Liver (tissue), 9 donors: ENCODE results near the gene SAPCD2. TPM values are rescaled to one million over a fixed set of nuclear protein-coding genes. Genes with fewer than 3 reads are reported as not detected.

ENCODE experiments used
- DNase-seq: peaks from one replicate; pipeline ENCODE4 v3.0.0-alpha.2; 2017; ENCODE audit warnings: low spot score
- H3K27ac ChIP-seq, 2 donors: one replicate each; pipeline ENCODE4 v1.7.0; 2013; ENCODE audit warnings: inconsistent platforms in 2 of 2, low read length in 2 of 2, control low read depth in 1 of 2, low read depth in 1 of 2, mild to moderate bottlenecking in 1 of 2
- H3K27me3 ChIP-seq, 4 donors: one replicate each; pipeline versions ENCODE4 v1.6.1 to v1.7.0; 2013; ENCODE audit warnings: low read length in 3 of 4, inconsistent platforms in 1 of 4, mild to moderate bottlenecking in 1 of 4, moderate library complexity in 1 of 4; ENCODE audit not compliant: control insufficient read depth in 4 of 4, insufficient read depth in 4 of 4
- H3K36me3 ChIP-seq, 4 donors: one replicate each; pipeline versions ENCODE4 v1.6.1 to v1.7.0; 2013; ENCODE audit warnings: low read length in 3 of 4, mild to moderate bottlenecking in 3 of 4, low read depth in 1 of 4, moderate library complexity in 1 of 4; ENCODE audit not compliant: control insufficient read depth in 4 of 4, insufficient read depth in 3 of 4
- H3K4me1 ChIP-seq, 4 donors: one replicate each; pipeline versions ENCODE4 v1.6.1 to v1.7.0; 2013; ENCODE audit warnings: low read length in 3 of 4, mild to moderate bottlenecking in 3 of 4, moderate library complexity in 1 of 4; ENCODE audit not compliant: control insufficient read depth in 4 of 4, insufficient read depth in 4 of 4
- H3K4me3 ChIP-seq, 3 donors: one replicate each; pipeline versions ENCODE4 v1.6.1 to v1.7.0; 2013; ENCODE audit warnings: low read length in 3 of 3, control low read depth in 1 of 3, low read depth in 1 of 3, mild to moderate bottlenecking in 1 of 3
- H3K9ac ChIP-seq, 2 donors: one replicate each; pipeline ENCODE4 v1.7.0; 2013; ENCODE audit warnings: low read length in 2 of 2, mild to moderate bottlenecking in 2 of 2, moderate library complexity in 2 of 2, control low read depth in 1 of 2, low read depth in 1 of 2
- H3K9me3 ChIP-seq, 4 donors: one replicate each; pipeline versions ENCODE4 v1.6.1 to v1.7.0; 2013; ENCODE audit warnings: low read length in 3 of 4; ENCODE audit not compliant: control insufficient read depth in 4 of 4
- FOXA1 ChIP-seq: IDR thresholded peaks from 2 replicates; pipeline ENCODE4 v1.6.1; 2016; ENCODE audit warnings: antibody characterized with exemption
- FOXA2 ChIP-seq: IDR thresholded peaks from 2 replicates; pipeline ENCODE4 v1.6.1; 2016; ENCODE audit warnings: antibody characterized with exemption
- MAX ChIP-seq: IDR thresholded peaks from 2 replicates; pipeline ENCODE4 v1.6.1; 2016; ENCODE audit warnings: antibody characterized with exemption
- RAD21 ChIP-seq, 2 donors: IDR thresholded peaks; 2 replicates each; pipeline ENCODE4 v1.6.1; 2016; ENCODE audit warnings: antibody characterized with exemption in 2 of 2, mild to moderate bottlenecking in 2 of 2
- RXRA ChIP-seq, 2 donors: IDR thresholded peaks; 2 replicates each; pipeline ENCODE4 v1.6.1; 2017 to 2018; ENCODE audit warnings: antibody characterized with exemption in 2 of 2, mild to moderate bottlenecking in 1 of 2
- YY1 ChIP-seq: IDR thresholded peaks from 2 replicates; pipeline ENCODE4 v1.6.1; 2016; ENCODE audit warnings: antibody characterized with exemption, mild to moderate bottlenecking
- ZBTB33 ChIP-seq: IDR thresholded peaks from 2 replicates; pipeline ENCODE4 v1.6.1; 2016; ENCODE audit warnings: antibody characterized with exemption
- WGBS: extraction: QIAGEN DNeasy Blood & Tissue Kit; methylation state at CpG from one replicate; pipeline ENCODE4 v1.1.7; 2013; 5-methylcytosine and 5-hydroxymethylcytosine counted together
- polyA plus RNA-seq, 2 donors: library from polyadenylated mRNA; stranded (reverse) in 1 of 2; unstranded in 1 of 2; fragments of 200-250 nt in 1 of 2; fragments of >200 nt in 1 of 2; fragmentation: Nextera tagmentation in 1 of 2; extraction: Ambion mirVana in 1 of 2; gene quantifications; one replicate each; pipeline versions ENCODE4 v1.2.1 to v1.2.3, GENCODE V29; 2013 to 2015
- total RNA-seq, 2 donors: library from RNA; depleted of rRNA; stranded (reverse); fragments of >200 nt; gene quantifications; one replicate each; pipeline ENCODE4 v1.2.3, GENCODE V29; 2014
- TF ChIP-seq, protein P1 (sequence below): fragments of 150-350 bp; IDR thresholded peaks from 2 replicates; pipeline ENCODE4 v1.5.1; 2017; ENCODE audit warnings: improper control_type of control experiment, low read depth, low read length; ENCODE audit not compliant: missing input control
- TF ChIP-seq, protein P2 (sequence below): IDR thresholded peaks from 2 replicates; pipeline ENCODE4 v1.6.1; 2016; ENCODE audit warnings: antibody characterized with exemption, mild to moderate bottlenecking
- donor health status: healthy.
- donor health status: healthy.
- donor health status: healthy.
- donor health status: healthy.
- donor health status: healthy.

The SAPCD2 gene
- total and polyA plus RNA-seq, 4 donors: 0.06 to 1.8 (median 0.23) TPM

GRCh38 chr9:137015540-137015930, 54.8 kb downstream of the SAPCD2 start (continued):
- TF ChIP-seq, protein P1, sequence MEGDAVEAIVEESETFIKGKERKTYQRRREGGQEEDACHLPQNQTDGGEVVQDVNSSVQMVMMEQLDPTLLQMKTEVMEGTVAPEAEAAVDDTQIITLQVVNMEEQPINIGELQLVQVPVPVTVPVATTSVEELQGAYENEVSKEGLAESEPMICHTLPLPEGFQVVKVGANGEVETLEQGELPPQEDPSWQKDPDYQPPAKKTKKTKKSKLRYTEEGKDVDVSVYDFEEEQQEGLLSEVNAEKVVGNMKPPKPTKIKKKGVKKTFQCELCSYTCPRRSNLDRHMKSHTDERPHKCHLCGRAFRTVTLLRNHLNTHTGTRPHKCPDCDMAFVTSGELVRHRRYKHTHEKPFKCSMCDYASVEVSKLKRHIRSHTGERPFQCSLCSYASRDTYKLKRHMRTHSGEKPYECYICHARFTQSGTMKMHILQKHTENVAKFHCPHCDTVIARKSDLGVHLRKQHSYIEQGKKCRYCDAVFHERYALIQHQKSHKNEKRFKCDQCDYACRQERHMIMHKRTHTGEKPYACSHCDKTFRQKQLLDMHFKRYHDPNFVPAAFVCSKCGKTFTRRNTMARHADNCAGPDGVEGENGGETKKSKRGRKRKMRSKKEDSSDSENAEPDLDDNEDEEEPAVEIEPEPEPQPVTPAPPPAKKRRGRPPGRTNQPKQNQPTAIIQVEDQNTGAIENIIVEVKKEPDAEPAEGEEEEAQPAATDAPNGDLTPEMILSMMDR: no peak
- TF ChIP-seq MAX: no peak
- no peak for TF ChIP-seq ZBTB33

DNA sequence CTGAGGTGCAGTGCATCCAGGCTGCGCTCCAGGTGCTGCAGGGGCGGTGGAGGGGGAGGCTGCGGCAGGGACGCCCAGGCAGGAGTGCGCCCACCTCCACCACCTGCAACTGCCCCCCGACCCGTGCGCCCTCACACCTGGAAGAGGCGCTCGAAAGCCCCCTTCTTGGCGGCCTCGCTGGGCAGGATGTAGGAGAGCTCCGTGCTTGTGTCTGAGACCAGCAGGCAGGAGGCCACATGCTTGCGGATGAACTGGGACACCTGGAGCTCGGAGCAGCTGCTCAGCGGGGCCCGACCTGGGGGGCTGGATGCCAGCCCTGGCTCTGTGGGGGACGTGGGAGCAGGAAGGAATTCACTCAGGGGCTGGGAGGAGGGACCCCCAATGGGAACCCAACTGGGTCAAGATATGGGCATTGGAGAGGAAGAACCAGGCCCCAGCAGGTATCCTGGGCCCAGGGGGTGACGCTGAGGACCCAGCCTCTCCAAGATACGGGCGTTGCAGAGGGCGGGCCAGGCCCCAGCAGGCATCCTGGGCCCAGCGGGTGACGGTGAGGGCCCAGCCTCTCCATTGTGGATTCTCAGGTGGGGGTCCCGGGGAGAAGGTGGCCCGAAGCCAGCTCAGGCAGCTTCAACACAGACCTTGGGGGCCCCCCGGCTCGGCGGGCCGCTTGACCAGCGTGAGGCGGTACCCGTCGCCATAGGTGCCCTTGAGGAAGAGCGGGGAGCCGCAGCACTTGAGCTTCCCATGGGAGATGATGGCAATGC, 55.4 kb downstream of the SAPCD2 start:
- WGBS: 97% methylated on average over 36 of the region's 36 CpGs
- no peak overlapping the region for H3K27ac ChIP-seq
- DNase-seq: no peak
- no peak overlapping the region for H3K9ac ChIP-seq
- H3K9me3 ChIP-seq: no peaks in the 10 kb centered on the region
- no peaks in the 10 kb centered on the region for H3K4me1 ChIP-seq
- peaks cover 2 to 44% (median 20%) of the 10 kb centered on the region in 4 donors for H3K36me3 ChIP-seq
- no peak overlapping the region for H3K4me3 ChIP-seq
- no peaks in the 10 kb centered on the region for H3K27me3 ChIP-seq
- TF ChIP-seq FOXA2 (no peak), YY1 (no peak), FOXA1 (no peak), RXRA (IDR thresholded peaks at IDR 0.05) (no peak), ZBTB33 (no peak), RAD21 (IDR thresholded peaks at IDR 0.05) (no peak)
- TF ChIP-seq, protein P2, sequence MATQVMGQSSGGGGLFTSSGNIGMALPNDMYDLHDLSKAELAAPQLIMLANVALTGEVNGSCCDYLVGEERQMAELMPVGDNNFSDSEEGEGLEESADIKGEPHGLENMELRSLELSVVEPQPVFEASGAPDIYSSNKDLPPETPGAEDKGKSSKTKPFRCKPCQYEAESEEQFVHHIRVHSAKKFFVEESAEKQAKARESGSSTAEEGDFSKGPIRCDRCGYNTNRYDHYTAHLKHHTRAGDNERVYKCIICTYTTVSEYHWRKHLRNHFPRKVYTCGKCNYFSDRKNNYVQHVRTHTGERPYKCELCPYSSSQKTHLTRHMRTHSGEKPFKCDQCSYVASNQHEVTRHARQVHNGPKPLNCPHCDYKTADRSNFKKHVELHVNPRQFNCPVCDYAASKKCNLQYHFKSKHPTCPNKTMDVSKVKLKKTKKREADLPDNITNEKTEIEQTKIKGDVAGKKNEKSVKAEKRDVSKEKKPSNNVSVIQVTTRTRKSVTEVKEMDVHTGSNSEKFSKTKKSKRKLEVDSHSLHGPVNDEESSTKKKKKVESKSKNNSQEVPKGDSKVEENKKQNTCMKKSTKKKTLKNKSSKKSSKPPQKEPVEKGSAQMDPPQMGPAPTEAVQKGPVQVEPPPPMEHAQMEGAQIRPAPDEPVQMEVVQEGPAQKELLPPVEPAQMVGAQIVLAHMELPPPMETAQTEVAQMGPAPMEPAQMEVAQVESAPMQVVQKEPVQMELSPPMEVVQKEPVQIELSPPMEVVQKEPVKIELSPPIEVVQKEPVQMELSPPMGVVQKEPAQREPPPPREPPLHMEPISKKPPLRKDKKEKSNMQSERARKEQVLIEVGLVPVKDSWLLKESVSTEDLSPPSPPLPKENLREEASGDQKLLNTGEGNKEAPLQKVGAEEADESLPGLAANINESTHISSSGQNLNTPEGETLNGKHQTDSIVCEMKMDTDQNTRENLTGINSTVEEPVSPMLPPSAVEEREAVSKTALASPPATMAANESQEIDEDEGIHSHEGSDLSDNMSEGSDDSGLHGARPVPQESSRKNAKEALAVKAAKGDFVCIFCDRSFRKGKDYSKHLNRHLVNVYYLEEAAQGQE: no peak
